Spleen (tissue), 7 donors: ENCODE data around the gene PGF.

Experiments
- POLR2A ChIP-seq, 3 donors: fragments of 450-650 bp; IDR thresholded peaks; one replicate each; pipeline ENCODE4 v1.5.1; 2017; ENCODE audit warnings: antibody characterized with exemption in 3 of 3, mild to moderate bottlenecking in 1 of 3
- POLR2AphosphoS5 ChIP-seq, 3 donors: sonication (generic); formaldehyde crosslinking; IDR thresholded peaks; one replicate each; pipeline ENCODE4 v1.5.1; 2017; ENCODE audit warnings: antibody characterized with exemption in 3 of 3
- TF ChIP-seq, protein P1 (sequence below), 11 experiments: fragments of 200-600 bp in 7 of 11; fragments of 450-650 bp in 4 of 11; sonication (generic) in 4 of 11; IDR thresholded peaks in 8 of 11; conservative IDR thresholded peaks in 3 of 11; 1 replicate in 7 of 11; 2 replicates in 4 of 11; pipeline versions ENCODE4 v1.4.0 to v1.8.0; 2016 to 2021; ENCODE audit warnings: antibody characterized with exemption in 11 of 11, inconsistent platforms in 4 of 11, mild to moderate bottlenecking in 1 of 11
- donor health status: DM: no; HTN: no; CAD: no; lungs with moderate emphysema.
- donor health status: DM: no; HTN: no; CAD: no.
- donor health status: DM: no; HTN: no; CAD: no.

DNA sequence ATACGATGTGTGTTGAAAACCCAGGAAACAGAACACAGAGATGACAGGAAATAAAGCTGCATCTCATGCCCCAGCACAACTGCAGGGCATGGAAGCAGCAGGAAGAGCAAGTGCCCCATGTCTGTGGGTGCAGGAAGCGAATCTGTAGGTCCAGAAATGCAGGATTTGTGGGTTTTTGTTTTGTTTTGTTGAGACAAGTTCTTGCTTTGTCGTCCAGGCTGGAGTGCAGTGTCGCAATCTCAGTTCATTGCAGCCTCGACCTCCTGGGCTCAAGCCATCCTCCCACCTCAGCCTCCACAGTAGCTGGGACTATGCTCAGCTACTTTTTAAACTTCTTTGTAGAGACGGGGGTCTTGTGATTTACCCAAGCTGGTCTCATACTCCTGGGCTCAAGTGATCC lies 26.2 kb downstream of the PGF start:
- TF ChIP-seq, protein P1, sequence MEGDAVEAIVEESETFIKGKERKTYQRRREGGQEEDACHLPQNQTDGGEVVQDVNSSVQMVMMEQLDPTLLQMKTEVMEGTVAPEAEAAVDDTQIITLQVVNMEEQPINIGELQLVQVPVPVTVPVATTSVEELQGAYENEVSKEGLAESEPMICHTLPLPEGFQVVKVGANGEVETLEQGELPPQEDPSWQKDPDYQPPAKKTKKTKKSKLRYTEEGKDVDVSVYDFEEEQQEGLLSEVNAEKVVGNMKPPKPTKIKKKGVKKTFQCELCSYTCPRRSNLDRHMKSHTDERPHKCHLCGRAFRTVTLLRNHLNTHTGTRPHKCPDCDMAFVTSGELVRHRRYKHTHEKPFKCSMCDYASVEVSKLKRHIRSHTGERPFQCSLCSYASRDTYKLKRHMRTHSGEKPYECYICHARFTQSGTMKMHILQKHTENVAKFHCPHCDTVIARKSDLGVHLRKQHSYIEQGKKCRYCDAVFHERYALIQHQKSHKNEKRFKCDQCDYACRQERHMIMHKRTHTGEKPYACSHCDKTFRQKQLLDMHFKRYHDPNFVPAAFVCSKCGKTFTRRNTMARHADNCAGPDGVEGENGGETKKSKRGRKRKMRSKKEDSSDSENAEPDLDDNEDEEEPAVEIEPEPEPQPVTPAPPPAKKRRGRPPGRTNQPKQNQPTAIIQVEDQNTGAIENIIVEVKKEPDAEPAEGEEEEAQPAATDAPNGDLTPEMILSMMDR (IDR thresholded peaks at IDR 0.05 in 8 of 11, conservative IDR thresholded peaks at IDR 0.05 in 3 of 11), result no peak
- TF ChIP-seq POLR2A (IDR thresholded peaks at IDR 0.05) (no peak), POLR2AphosphoS5 (IDR thresholded peaks at IDR 0.05) (no peak)
